WTC11 (cell line): ENCODE measurements around the gene GRIFIN. TPM values are rescaled to one million over a fixed set of nuclear protein-coding genes. Genes with fewer than 3 reads are reported as not detected.
A peak's percentile ranks its signal among the peaks of the same experiment; 100 is the strongest.

ENCODE experiments used
- ARID4B ChIP-seq: sonication (generic); formaldehyde crosslinking; IDR thresholded peaks from 2 replicates; pipeline ENCODE4 v1.8.0; 2023; ENCODE audit warnings: missing genetic modification reagents, mild to moderate bottlenecking, borderline replicate concordance
- ATF2 ChIP-seq: sonication (generic); formaldehyde crosslinking; IDR thresholded peaks from 2 replicates; pipeline ENCODE4 v1.8.1; 2022; ENCODE audit warnings: low read depth, missing genetic modification reagents, borderline replicate concordance
- CREM ChIP-seq: sonication (generic); formaldehyde crosslinking; IDR thresholded peaks from 2 replicates; pipeline ENCODE4 v1.8.1; 2022; ENCODE audit warnings: mild to moderate bottlenecking, missing genetic modification reagents, moderate library complexity
- CTCF ChIP-seq: fragments of 200-600 bp; IDR thresholded peaks from 2 replicates; pipeline ENCODE4 v1.8.0; 2022; ENCODE audit warnings: antibody characterized with exemption
- E2F4 ChIP-seq: sonication (generic); formaldehyde crosslinking; IDR thresholded peaks from 2 replicates; pipeline ENCODE4 v1.8.1; 2022; ENCODE audit warnings: low read depth, mild to moderate bottlenecking, moderate library complexity, missing genetic modification reagents, borderline replicate concordance
- GRHL2 ChIP-seq: fragments of 250-450 bp; sonication (Bioruptor Pico); IDR thresholded peaks from 2 replicates; pipeline ENCODE4 v1.8.0; 2022; ENCODE audit warnings: mild to moderate bottlenecking, moderate library complexity; ENCODE audit not compliant: insufficient replicate concordance, severe bottlenecking
- IRF1 ChIP-seq: sonication (generic); formaldehyde crosslinking; IDR thresholded peaks from 2 replicates; pipeline ENCODE4 v1.8.0; 2023; ENCODE audit warnings: missing genetic modification reagents
- JAZF1 ChIP-seq: fragments of 250-450 bp; sonication (Bioruptor Pico); IDR thresholded peaks from 2 replicates; pipeline ENCODE4 v1.9.0; 2021; ENCODE audit warnings: moderate library complexity, mild to moderate bottlenecking, inconsistent platforms
- JUN ChIP-seq: sonication (generic); formaldehyde crosslinking; IDR thresholded peaks from 2 replicates; pipeline ENCODE4 v1.8.0; 2023; ENCODE audit warnings: mild to moderate bottlenecking, missing genetic modification reagents
- MAX ChIP-seq: sonication (generic); formaldehyde crosslinking; IDR thresholded peaks from 2 replicates; pipeline ENCODE4 v1.8.0; 2022; ENCODE audit warnings: mild to moderate bottlenecking, missing genetic modification reagents
- MXD4 ChIP-seq: fragments of 250-450 bp; sonication (Bioruptor Pico); IDR thresholded peaks from 2 replicates; pipeline ENCODE4 v1.8.0; 2021; ENCODE audit warnings: mild to moderate bottlenecking, moderate library complexity, borderline replicate concordance
- NR2C2 ChIP-seq: sonication (generic); formaldehyde crosslinking; IDR thresholded peaks from 2 replicates; pipeline ENCODE4 v1.8.0; 2022; ENCODE audit warnings: mild to moderate bottlenecking, missing genetic modification reagents
- PRRX2 ChIP-seq: fragments of 250-450 bp; sonication (Bioruptor Pico); IDR thresholded peaks from 2 replicates; pipeline ENCODE4 v1.8.0; 2021; ENCODE audit warnings: mild to moderate bottlenecking
- SOX15 ChIP-seq: fragments of 250-450 bp; sonication (Bioruptor Pico); IDR thresholded peaks from 2 replicates; pipeline ENCODE4 v1.9.0; 2021; ENCODE audit warnings: mild to moderate bottlenecking
- SP1 ChIP-seq: sonication (generic); formaldehyde crosslinking; conservative IDR thresholded peaks from 2 replicates; pipeline ENCODE4 v1.8.1; 2022; ENCODE audit warnings: missing genetic modification reagents
- ZBTB43 ChIP-seq: sonication (generic); formaldehyde crosslinking; IDR thresholded peaks from 2 replicates; pipeline ENCODE4 v1.8.1; 2023; ENCODE audit warnings: mild to moderate bottlenecking, missing genetic modification reagents
- ZMAT4 ChIP-seq: fragments of 250-450 bp; sonication (Bioruptor Pico); IDR thresholded peaks from 2 replicates; pipeline ENCODE4 v1.9.0; 2021; ENCODE audit warnings: mild to moderate bottlenecking
- ZNF138 ChIP-seq: sonication (generic); formaldehyde crosslinking; conservative IDR thresholded peaks from 2 replicates; pipeline ENCODE4 v1.8.1; 2022; ENCODE audit warnings: mild to moderate bottlenecking, moderate library complexity, missing genetic modification reagents
- ZNF532 ChIP-seq: fragments of 250-450 bp; sonication (Bioruptor Pico); IDR thresholded peaks from 2 replicates; pipeline ENCODE4 v1.9.0; 2021; ENCODE audit warnings: mild to moderate bottlenecking, borderline replicate concordance
- total RNA-seq: library from RNA; stranded (reverse); gene quantifications from 3 replicates; pipeline ENCODE4 v1.2.3, GENCODE V29; 2021

The GRIFIN gene
- total RNA-seq, 1 experiment from 2014 or later, result not detected

- TF ChIP-seq CTCF, result peak; percentile 81
- no peak for TF ChIP-seq PRRX2 (CRISPR knock-in tag)
- TF ChIP-seq MXD4, result no peak
- peak; percentile 65 for TF ChIP-seq MAX (CRISPR knock-in tag)
- no peak for TF ChIP-seq JAZF1
- 0 out of 2 replicates have a peak, but pooled peaks have one; percentile 36 for TF ChIP-seq CREM (CRISPR knock-in tag)
- TF ChIP-seq JUN (CRISPR knock-in tag), result no peak
- no peak for TF ChIP-seq ZMAT4 (CRISPR knock-in tag)
- TF ChIP-seq ZBTB43 (CRISPR knock-in tag), result no peak
- TF ChIP-seq ZNF532, result no peak
- no peak for TF ChIP-seq ATF2
- no peak for TF ChIP-seq GRHL2 (CRISPR knock-in tag)
- no peak for TF ChIP-seq ZNF138
- TF ChIP-seq SOX15 (CRISPR knock-in tag), result no peak
- no peak for TF ChIP-seq IRF1 (CRISPR knock-in tag)
- no peak for TF ChIP-seq SP1 (CRISPR knock-in tag)
- no peak for TF ChIP-seq E2F4 (CRISPR knock-in tag)
- no peak for TF ChIP-seq NR2C2 (CRISPR knock-in tag)
- no peak for TF ChIP-seq ARID4B
Measured at GRCh38 chr7:2451171-2452073, 24.8 kb downstream of the GRIFIN start (continued).
